ENCODE data around the gene FA2H. TPM values are rescaled to one million over a fixed set of nuclear protein-coding genes. Genes with fewer than 3 reads are reported as not detected.

FA2H gene
- total and polyA plus RNA-seq, 2 of the 13 experiments (the other 11 are each of a cell fraction or from before 2014, with no cell fraction given) = 0.20 TPM; not detected in 1

- peak; percentile 49; the same call in 1 of the 2 replicates for TF ChIP-seq GMEB1 (CRISPR knock-in tag; IDR thresholded peaks at IDR 0.05; ENCODE audit: borderline replicate concordance)
- peak; percentile 66; the same call in 1 of the 2 replicates for TF ChIP-seq ARID4A (CRISPR knock-in tag; IDR thresholded peaks at IDR 0.05; ENCODE audit: borderline replicate concordance)
- no peak for TF ChIP-seq GRHL1 (CRISPR knock-in tag; conservative IDR thresholded peaks at IDR 0.05)
- peak; percentile 50 for TF ChIP-seq IKZF4 (CRISPR knock-in tag; IDR thresholded peaks at IDR 0.05; ENCODE audit: borderline replicate concordance, low read depth, not compliant biosample characterization)
- TF ChIP-seq NRL (CRISPR knock-in tag; IDR thresholded peaks at IDR 0.05; ENCODE audit: borderline replicate concordance) = peak; percentile 54; the same call in 1 of the 2 replicates
- TF ChIP-seq MED13 (CRISPR knock-in tag; IDR thresholded peaks at IDR 0.05) = no peak
- TF ChIP-seq SMAD1 (CRISPR knock-in tag; IDR thresholded peaks at IDR 0.05; ENCODE audit: borderline replicate concordance, low read depth) = no peak
- 0 out of 2 replicates have a peak, but pooled peaks have one; percentile 27 for TF ChIP-seq JUN (CRISPR knock-in tag; IDR thresholded peaks at IDR 0.05)
- TF ChIP-seq ZEB1 (IDR thresholded peaks at IDR 0.05; ENCODE audit: insufficient replicate concordance, low read depth) = peak; percentile 87
- peak; percentile 84; the same call in 1 of the 2 replicates for TF ChIP-seq BCL3 (CRISPR knock-in tag; IDR thresholded peaks at IDR 0.05)
- peak; percentile 30; the same call in 1 of the 2 replicates for TF ChIP-seq IRF2 (CRISPR knock-in tag; IDR thresholded peaks at IDR 0.05)
Observed at GRCh38 chr16:74774223-74775139, at the start of gene FA2H (continued).
